Keratinocyte (primary cell): ENCODE results near the gene AIP. TPM values are rescaled to one million over a fixed set of nuclear protein-coding genes. Genes with fewer than 3 reads are reported as not detected.

Experiments
- DNase-seq: peaks from one replicate; pipeline ENCODE4 v3.0.0-alpha.2; 2011; ENCODE audit warnings: low read depth, missing footprints, low spot score
- FAIRE-seq: peaks from 2 replicates; lab custom pipeline; 2011; peaks lifted over from hg19 to GRCh38; lab: Jason Lieb, UNC
- H2AFZ ChIP-seq: 2 replicates; pipeline ENCODE4 v1.6.0; 2012; ENCODE audit warnings: low read length, control low read depth, inconsistent platforms; ENCODE audit not compliant: control insufficient read depth
- H3K27ac ChIP-seq: 2 replicates; pipeline ENCODE4 v1.5.1; 2011; ENCODE audit warnings: low read length; ENCODE audit not compliant: control insufficient read depth, insufficient read depth
- H3K27me3 ChIP-seq: 3 replicates; pipeline ENCODE4 v1.6.0; 2011; ENCODE audit warnings: low read length; ENCODE audit not compliant: control insufficient read depth, insufficient read depth; ENCODE audit errors: extremely low read depth
- H3K36me3 ChIP-seq, 2 experiments: 2 replicates in 1 of 2; 3 replicates in 1 of 2; pipeline ENCODE4 v1.5.1; 2011; ENCODE audit warnings: low read length in 2 of 2, mild to moderate bottlenecking in 1 of 2; ENCODE audit not compliant: control insufficient read depth in 2 of 2, insufficient read depth in 2 of 2; ENCODE audit errors: extremely low read depth in 1 of 2
- H3K4me1 ChIP-seq: 3 replicates; pipeline ENCODE4 v1.5.1; 2011; ENCODE audit warnings: low read length; ENCODE audit not compliant: control insufficient read depth, insufficient read depth; ENCODE audit errors: extremely low read depth
- H3K4me2 ChIP-seq: 3 replicates; pipeline ENCODE4 v1.6.0; 2011; ENCODE audit warnings: low read depth, low read length; ENCODE audit not compliant: control insufficient read depth, insufficient read depth; ENCODE audit errors: extremely low read depth
- H3K4me3 ChIP-seq, 3 experiments: fragments of 200-600 bp in 1 of 3; sonication (generic) in 1 of 3; 2 replicates in 2 of 3; 3 replicates in 1 of 3; pipeline ENCODE4 v1.5.1; 2011 to 2016; ENCODE audit warnings: low read length in 3 of 3, mild to moderate bottlenecking in 3 of 3, control low read depth in 2 of 3, inconsistent platforms in 1 of 3, low read depth in 1 of 3, mixed read lengths in 1 of 3, mixed run types in 1 of 3, moderate library complexity in 1 of 3; ENCODE audit not compliant: control insufficient read depth in 2 of 3, insufficient read depth in 2 of 3; ENCODE audit errors: extremely low read depth in 1 of 3
- H3K79me2 ChIP-seq: 2 replicates; pipeline ENCODE4 v1.6.0; 2012; ENCODE audit warnings: low read length; ENCODE audit not compliant: control insufficient read depth, insufficient read depth
- H3K9ac ChIP-seq: 3 replicates; pipeline ENCODE4 v1.6.0; 2011; ENCODE audit warnings: low read length; ENCODE audit not compliant: control insufficient read depth, insufficient read depth; ENCODE audit errors: extremely low read depth
- H3K9me1 ChIP-seq: 3 replicates; pipeline ENCODE4 v1.6.0; 2011; ENCODE audit warnings: low read length; ENCODE audit not compliant: control insufficient read depth, insufficient read depth; ENCODE audit errors: extremely low read depth
- H3K9me3 ChIP-seq: 2 replicates; pipeline ENCODE4 v1.5.1; 2012; ENCODE audit warnings: low read depth, low read length; ENCODE audit not compliant: control insufficient read depth
- H4K20me1 ChIP-seq: 3 replicates; pipeline ENCODE4 v1.6.0; 2011; ENCODE audit warnings: low read length; ENCODE audit not compliant: control insufficient read depth, insufficient read depth; ENCODE audit errors: extremely low read depth
- EZH2 ChIP-seq: IDR thresholded peaks from one replicate; pipeline ENCODE4 v1.6.1; 2012; ENCODE audit warnings: inconsistent platforms, mild to moderate bottlenecking, low read length, moderate library complexity
- dilution Hi-C: fragments of 300-500 bp; cut with MboI; formaldehyde crosslinking; loops from one replicate; pipeline ENCODE4 v1.7.0; 2020; ENCODE audit warnings: low sequenced_read_pairs; ENCODE audit not compliant: extremely low pct_ligation_motif_present
- polyA plus RNA-seq, 5 experiments: library from polyadenylated mRNA; depleted of rRNA in 3 of 5; stranded (reverse) in 3 of 5; stranded (forward) in 1 of 5; unstranded in 1 of 5; fragments of >200 nt; gene quantifications; 1 replicate in 1 of 5; 2 replicates in 3 of 5; 3 replicates in 1 of 5; pipeline versions ENCODE4 v1.2.1 to v1.2.3, GENCODE V29; 2011 to 2012; ENCODE audit warnings: missing spikeins in 2 of 5, low read depth in 1 of 5, low replicate concordance in 1 of 5
- TF ChIP-seq, protein P1 (sequence below), 3 experiments: IDR thresholded peaks in 1 of 3; conservative IDR thresholded peaks in 1 of 3; optimal IDR thresholded peaks in 1 of 3; 2 replicates in 2 of 3; 3 replicates in 1 of 3; pipeline versions ENCODE3 to v1.5.1; 2011; ENCODE audit warnings: low read length in 3 of 3, mild to moderate bottlenecking in 3 of 3, moderate library complexity in 2 of 3, control low read depth in 1 of 3, inconsistent platforms in 1 of 3; ENCODE audit not compliant: insufficient read depth in 2 of 3; ENCODE audit errors: extremely low read depth in 1 of 3

AIP gene
- polyA plus RNA-seq, 1 donor (not counting 4 experiments of a cell fraction or from before 2014, with no cell fraction given), result 32.5 TPM

- Histone ChIP-seq H3K79me2 (peaks cover 4% of the 10 kb centered on the region), H3K9me3 (no peaks in the 10 kb centered on the region), H3K4me2 (no peak overlapping the region), H3K27me3 (no peaks in the 10 kb centered on the region), H3K9ac (no peak overlapping the region), H4K20me1 (no peaks in the 10 kb centered on the region), H3K4me3 (no peak overlapping the region), H3K36me3 (peaks cover 10 to 20% of the 10 kb centered on the region in 2 experiments), H3K4me1 (peaks cover 13% of the 10 kb centered on the region), H3K27ac (no peak overlapping the region), H3K9me1 (no peaks in the 10 kb centered on the region), H2AFZ (no peak overlapping the region)
- FAIRE-seq (no peak), DNase-seq (no peak)
- dilution Hi-C loops, result no loop called here
- TF ChIP-seq, protein P1, sequence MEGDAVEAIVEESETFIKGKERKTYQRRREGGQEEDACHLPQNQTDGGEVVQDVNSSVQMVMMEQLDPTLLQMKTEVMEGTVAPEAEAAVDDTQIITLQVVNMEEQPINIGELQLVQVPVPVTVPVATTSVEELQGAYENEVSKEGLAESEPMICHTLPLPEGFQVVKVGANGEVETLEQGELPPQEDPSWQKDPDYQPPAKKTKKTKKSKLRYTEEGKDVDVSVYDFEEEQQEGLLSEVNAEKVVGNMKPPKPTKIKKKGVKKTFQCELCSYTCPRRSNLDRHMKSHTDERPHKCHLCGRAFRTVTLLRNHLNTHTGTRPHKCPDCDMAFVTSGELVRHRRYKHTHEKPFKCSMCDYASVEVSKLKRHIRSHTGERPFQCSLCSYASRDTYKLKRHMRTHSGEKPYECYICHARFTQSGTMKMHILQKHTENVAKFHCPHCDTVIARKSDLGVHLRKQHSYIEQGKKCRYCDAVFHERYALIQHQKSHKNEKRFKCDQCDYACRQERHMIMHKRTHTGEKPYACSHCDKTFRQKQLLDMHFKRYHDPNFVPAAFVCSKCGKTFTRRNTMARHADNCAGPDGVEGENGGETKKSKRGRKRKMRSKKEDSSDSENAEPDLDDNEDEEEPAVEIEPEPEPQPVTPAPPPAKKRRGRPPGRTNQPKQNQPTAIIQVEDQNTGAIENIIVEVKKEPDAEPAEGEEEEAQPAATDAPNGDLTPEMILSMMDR (optimal IDR thresholded peaks at IDR 0.05 in 1 of 3, IDR thresholded peaks at IDR 0.05 in 1 of 3, conservative IDR thresholded peaks at IDR 0.05 in 1 of 3; ENCODE audit: extremely low read depth in 1 of 3, insufficient read depth in 2 of 3, low read length in 3 of 3), result no peak
- no peak for TF ChIP-seq EZH2
Measured at GRCh38 chr11:67486481-67487195, 3.8 kb downstream of the AIP start.

DNA sequence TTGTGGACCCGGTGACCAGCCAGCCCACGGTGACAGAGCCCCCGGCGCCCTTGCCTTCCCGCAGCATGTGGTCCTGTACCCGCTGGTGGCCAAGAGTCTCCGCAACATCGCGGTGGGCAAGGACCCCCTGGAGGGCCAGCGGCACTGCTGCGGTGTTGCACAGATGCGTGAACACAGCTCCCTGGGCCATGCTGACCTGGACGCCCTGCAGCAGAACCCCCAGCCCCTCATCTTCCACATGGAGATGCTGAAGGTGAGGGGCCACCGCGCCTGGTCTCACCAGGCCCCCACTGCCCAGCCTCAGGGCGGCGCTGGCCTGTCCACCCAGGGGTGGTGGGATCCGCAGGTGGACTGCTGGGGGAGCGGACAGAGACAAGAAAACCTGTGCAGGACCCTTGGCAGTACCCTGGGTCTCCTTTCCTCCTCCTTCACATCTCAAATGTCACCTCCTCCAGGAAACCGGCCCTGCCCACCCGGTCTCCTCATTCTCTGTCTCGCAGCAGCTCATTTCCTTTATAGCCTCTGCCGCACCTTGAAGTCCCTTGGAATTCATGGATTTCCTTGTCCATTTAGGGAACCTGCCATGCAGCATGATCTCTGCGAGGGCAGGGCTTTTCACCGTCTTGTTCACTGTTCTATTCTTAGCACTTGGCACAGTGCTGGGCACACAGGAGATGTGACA, 6.5 kb downstream of the AIP start:
- Histone ChIP-seq H3K79me2 (peaks cover 4% of the 10 kb centered on the region), H3K4me1 (no peaks in the 10 kb centered on the region), H3K9me1 (no peaks in the 10 kb centered on the region), H3K9ac (no peak overlapping the region), H3K27me3 (no peaks in the 10 kb centered on the region), H3K36me3 (peaks cover 20 to 24% of the 10 kb centered on the region in 2 experiments), H3K27ac (no peak overlapping the region), H2AFZ (no peak overlapping the region), H3K4me2 (no peak overlapping the region), H3K4me3 (no peak overlapping the region), H3K9me3 (no peaks in the 10 kb centered on the region), H4K20me1 (no peaks in the 10 kb centered on the region)
- FAIRE-seq (no peak), DNase-seq (no peak)
- TF ChIP-seq, protein P1 (optimal IDR thresholded peaks at IDR 0.05 in 1 of 3, IDR thresholded peaks at IDR 0.05 in 1 of 3, conservative IDR thresholded peaks at IDR 0.05 in 1 of 3; ENCODE audit: extremely low read depth in 1 of 3, insufficient read depth in 2 of 3, low read length in 3 of 3), result no peak
- no peak for TF ChIP-seq EZH2
- dilution Hi-C loops, result no loop called here
